Mucosa of stomach (tissue), 1 donor: ENCODE data around the gene RAB35.

Experiments
- H3K27me3 ChIP-seq: one replicate; pipeline ENCODE4 v1.7.0; 2013; ENCODE audit warnings: mild to moderate bottlenecking, low read length; ENCODE audit not compliant: control insufficient read depth, insufficient read depth
- H3K36me3 ChIP-seq: one replicate; pipeline ENCODE4 v1.7.0; 2013; ENCODE audit warnings: low read length; ENCODE audit not compliant: control insufficient read depth, insufficient read depth
- H3K4me1 ChIP-seq: one replicate; pipeline ENCODE4 v1.7.0; 2013; ENCODE audit warnings: mild to moderate bottlenecking, low read length; ENCODE audit not compliant: control insufficient read depth, insufficient read depth
- H3K4me3 ChIP-seq: one replicate; pipeline ENCODE4 v1.7.0; 2013; ENCODE audit warnings: low read length
- H3K9ac ChIP-seq: one replicate; pipeline ENCODE4 v1.7.0; 2013; ENCODE audit warnings: mild to moderate bottlenecking, low read length, moderate library complexity
- H3K9me3 ChIP-seq: one replicate; pipeline ENCODE4 v1.7.0; 2013; ENCODE audit warnings: mild to moderate bottlenecking, low read length, moderate library complexity; ENCODE audit not compliant: control insufficient read depth
- donor health status: Pancreatic carcinoma.

RAB35 gene

DNA sequence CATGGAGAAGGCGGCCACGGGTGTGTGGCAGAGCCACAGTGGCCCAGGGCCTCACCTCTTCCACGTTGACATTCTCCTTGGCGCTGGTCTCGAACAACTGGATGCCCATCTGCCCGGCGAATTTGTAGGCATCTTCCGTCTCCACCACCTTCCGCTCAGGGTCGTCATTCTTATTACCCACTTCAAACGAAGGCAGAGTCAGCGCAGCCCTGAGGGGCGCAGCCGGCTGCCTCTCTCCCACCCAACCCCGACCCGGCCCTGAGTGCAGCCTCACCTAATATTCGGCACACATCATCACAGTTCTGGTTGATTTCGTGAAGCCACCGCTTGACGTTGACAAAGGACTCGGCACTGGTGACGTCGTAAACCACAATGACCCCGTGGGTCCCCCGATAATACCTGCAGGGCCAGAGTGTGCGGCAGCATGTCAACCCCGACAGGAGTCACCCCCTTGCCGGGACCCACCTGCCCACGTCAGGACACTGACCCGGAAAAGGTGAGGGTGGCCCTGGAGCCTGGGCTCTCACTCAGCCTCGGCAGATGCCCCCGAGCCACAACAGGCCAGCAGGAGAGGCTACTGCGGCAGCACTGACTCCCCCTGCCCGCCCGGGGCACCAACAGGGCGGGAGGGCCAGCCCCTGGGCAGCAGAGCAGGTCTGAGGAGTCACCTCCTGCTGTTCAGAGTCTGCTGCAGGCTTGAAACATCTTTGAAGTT lies 17.6 kb downstream of the RAB35 start:
- H3K36me3 ChIP-seq, result peaks cover 46% of the 10 kb centered on the region
- no peak overlapping the region for H3K4me3 ChIP-seq
- peaks cover 17% of the 10 kb centered on the region for H3K4me1 ChIP-seq
- H3K9ac ChIP-seq, result no peak overlapping the region
- H3K27me3 ChIP-seq, result no peaks in the 10 kb centered on the region
- H3K9me3 ChIP-seq, result no peaks in the 10 kb centered on the region

DNA sequence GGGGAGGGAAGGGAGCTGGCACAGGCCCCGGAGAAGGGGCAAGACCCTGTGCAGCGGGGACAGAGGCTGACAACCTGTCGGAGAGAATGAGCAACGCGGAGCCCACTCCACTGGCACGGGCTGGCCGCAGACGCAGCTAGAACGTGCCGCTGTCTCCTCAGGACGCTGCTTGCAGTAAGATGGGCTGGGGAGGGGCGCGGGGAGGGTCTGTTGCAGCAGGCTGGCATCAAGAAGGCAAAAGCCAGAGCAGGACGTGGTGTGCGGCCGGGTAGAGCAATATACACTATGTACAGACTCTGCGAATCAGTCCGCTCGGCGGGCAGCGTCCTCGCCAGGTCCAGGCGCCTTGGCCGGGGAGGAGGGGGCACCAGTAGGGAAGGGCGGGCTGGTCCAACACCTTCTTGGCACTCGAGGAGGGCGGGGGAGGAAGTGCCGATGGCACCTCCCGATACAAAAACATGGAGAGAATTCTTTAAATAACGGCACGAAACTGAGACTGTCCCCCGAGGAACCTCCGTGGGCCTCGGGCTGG lies 19.8 kb downstream of the RAB35 start:
- Histone ChIP-seq H3K9me3 (no peaks in the 10 kb centered on the region), H3K36me3 (peaks cover 34% of the 10 kb centered on the region), H3K4me1 (peaks cover 11% of the 10 kb centered on the region), H3K9ac (no peak overlapping the region), H3K4me3 (no peak overlapping the region), H3K27me3 (no peaks in the 10 kb centered on the region)

DNA sequence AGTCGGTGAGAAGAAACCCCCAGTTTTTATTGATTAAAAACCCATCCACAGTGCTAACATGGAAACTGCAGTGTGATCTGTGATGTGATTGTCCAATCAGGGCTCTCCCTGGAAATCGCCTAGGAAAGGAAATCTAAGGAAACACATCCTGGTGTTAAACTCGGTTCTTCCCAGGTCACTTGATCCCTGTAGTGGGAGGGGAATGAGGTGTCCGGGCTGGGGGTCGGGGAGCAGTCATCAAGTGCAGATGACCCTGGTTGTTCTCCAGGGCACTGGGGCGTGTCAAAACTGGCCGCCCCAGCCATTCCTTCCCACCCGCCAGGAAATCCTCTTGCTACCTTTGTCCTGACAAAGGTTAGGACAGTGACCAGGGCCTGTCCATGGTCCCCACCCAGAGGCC lies 20.8 kb downstream of the RAB35 start:
- Histone ChIP-seq H3K9me3 (no peaks in the 10 kb centered on the region), H3K36me3 (peaks cover 34% of the 10 kb centered on the region), H3K4me1 (peaks cover under 1% of the 10 kb centered on the region), H3K9ac (no peak overlapping the region), H3K27me3 (no peaks in the 10 kb centered on the region), H3K4me3 (no peak overlapping the region)

DNA sequence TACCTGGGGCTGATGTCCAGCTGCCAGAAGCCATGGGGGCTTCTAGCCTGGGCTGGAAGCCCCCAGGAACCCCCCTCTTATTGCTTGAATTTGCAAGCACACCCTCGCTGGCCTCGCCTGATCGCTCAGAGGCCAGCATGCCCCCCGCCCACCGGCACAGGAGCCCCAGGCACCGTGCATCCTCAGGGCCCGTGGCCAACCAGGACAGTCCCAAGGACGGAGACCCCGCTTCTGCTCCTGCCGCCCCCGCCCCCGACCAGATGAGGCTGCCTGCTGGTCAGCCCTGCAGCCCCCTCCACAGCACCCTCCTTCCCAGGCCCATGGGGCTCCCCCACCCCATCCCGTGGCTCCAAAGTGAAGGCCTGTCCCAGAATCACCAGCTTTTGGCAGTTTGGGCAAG lies 21.2 kb downstream of the RAB35 start:
- Histone ChIP-seq H3K36me3 (peaks cover 34% of the 10 kb centered on the region), H3K4me3 (no peak overlapping the region), H3K27me3 (no peaks in the 10 kb centered on the region), H3K4me1 (no peaks in the 10 kb centered on the region), H3K9ac (no peak overlapping the region), H3K9me3 (no peaks in the 10 kb centered on the region)

DNA sequence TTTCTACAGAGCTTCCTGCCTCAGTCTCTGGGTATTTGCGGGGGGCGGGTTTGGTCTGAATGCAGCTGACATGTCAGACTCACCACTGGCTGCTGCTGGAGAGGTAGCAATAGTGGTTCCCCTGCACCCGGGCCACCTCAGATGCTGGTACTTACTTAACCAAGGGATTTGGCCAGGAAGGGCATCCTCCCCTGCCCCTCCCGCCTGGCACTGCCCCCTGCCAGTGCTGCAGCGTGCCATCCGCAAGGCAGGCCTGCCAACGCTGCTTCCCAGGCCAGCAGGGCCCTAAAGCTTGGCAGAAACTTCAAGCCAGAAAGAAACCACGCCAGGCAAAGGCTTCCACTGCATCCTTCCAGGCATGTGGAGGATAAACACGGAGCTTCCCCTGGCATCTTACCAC lies 22.1 kb downstream of the RAB35 start:
- Histone ChIP-seq H3K4me1 (no peaks in the 10 kb centered on the region), H3K9me3 (no peaks in the 10 kb centered on the region), H3K4me3 (no peak overlapping the region), H3K27me3 (no peaks in the 10 kb centered on the region), H3K36me3 (peaks cover 41% of the 10 kb centered on the region), H3K9ac (no peak overlapping the region)

DNA sequence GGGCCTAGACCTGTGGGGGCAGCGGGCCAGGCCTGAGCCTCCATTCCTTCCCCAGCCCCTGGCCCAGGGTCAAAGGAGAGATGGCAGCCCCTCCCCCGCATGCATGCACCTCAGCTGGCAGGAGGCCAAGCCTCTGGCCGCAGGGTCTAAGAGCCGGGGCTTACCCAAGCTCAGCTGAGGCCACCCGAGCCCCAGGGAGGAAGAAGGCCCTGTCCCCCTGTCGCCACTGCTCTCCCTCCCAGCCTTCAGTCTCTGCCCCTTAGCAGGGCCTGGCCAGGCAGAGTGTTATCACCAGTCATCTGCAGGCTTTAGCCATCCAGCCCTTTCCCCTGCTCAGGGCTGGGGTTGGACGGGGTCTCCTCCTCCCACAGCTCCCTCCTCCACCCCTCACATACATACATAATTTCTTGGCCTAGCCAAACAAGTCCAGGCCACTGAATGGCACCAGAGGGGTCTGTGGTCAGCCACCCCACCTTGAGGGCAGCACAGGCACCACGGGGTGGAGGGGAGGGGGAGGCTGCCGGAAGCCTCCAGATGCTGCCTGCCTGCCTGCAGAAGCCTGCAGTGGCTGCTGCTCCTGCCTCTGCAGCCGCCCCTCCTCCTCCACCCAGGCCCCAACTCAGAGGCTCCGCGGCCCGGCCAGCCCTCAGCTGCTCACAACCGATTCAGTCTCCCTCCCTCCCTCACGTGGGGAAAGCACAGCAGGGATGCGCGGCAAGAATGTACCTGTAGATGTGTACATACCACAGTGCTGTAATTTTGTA lies 22.8 kb downstream of the RAB35 start:
- no peak overlapping the region for H3K9ac ChIP-seq
- H3K4me1 ChIP-seq, result no peaks in the 10 kb centered on the region
- no peak overlapping the region for H3K4me3 ChIP-seq
- no peaks in the 10 kb centered on the region for H3K9me3 ChIP-seq
- H3K36me3 ChIP-seq, result peaks cover 38% of the 10 kb centered on the region
- no peaks in the 10 kb centered on the region for H3K27me3 ChIP-seq

DNA sequence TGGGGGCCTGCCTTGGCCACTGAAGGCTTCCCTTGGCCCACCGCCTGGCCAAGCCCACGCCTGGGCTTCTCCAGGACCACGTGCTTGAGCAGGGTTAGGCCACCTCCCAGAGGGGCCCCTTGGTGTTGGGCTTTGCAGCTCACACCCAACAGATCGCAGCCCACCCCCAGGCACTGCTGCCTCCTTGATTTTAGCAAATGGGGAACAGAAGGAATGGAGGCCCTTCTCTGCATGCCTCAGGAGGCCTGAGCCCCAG lies 23.3 kb downstream of the RAB35 start:
- H3K4me3 ChIP-seq, result no peak overlapping the region
- no peaks in the 10 kb centered on the region for H3K9me3 ChIP-seq
- H3K4me1 ChIP-seq, result no peaks in the 10 kb centered on the region
- no peak overlapping the region for H3K9ac ChIP-seq
- peaks cover 33% of the 10 kb centered on the region for H3K36me3 ChIP-seq
- no peaks in the 10 kb centered on the region for H3K27me3 ChIP-seq

DNA sequence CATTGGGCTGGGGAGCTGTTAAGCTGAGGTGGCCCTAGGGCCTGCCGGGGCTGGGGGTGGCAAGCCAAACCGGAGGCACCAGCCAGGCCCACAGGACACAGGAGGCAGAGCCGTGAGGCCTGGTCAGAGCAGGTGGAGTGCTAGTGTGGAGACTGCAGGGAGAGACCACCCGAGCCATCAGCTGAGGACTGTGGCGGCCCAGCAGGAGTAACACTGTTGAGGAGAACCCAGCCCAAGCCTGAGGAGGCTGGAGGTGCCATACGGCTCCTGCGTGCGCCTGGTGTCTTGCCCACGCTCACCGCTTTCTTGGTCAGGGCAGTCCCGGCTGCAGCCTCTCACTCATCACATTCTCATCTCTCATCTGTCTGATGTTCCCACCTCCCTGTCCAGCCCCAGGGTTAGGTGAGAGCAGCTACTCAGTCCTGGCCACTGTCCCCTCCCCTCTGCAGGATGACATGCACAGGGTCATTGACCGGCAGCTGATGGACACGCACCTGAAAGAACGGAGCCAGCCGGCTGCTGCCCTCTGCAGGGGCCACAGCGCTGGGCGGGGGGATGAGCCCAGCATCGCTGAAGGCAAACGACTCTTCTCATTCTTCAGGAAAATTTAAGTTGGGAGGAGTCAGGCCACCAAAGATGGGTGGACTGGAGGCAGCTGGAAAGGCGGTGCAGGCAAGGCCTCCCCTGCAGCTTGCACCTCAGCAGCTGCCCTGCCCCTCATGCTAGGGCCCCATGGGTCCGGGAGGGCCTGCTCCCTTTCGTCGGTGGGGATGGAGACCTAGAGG lies 23.8 kb downstream of the RAB35 start:
- Histone ChIP-seq H3K4me1 (no peaks in the 10 kb centered on the region), H3K4me3 (no peak overlapping the region), H3K9me3 (no peaks in the 10 kb centered on the region), H3K27me3 (no peaks in the 10 kb centered on the region), H3K9ac (no peak overlapping the region), H3K36me3 (peaks cover 31% of the 10 kb centered on the region)

DNA sequence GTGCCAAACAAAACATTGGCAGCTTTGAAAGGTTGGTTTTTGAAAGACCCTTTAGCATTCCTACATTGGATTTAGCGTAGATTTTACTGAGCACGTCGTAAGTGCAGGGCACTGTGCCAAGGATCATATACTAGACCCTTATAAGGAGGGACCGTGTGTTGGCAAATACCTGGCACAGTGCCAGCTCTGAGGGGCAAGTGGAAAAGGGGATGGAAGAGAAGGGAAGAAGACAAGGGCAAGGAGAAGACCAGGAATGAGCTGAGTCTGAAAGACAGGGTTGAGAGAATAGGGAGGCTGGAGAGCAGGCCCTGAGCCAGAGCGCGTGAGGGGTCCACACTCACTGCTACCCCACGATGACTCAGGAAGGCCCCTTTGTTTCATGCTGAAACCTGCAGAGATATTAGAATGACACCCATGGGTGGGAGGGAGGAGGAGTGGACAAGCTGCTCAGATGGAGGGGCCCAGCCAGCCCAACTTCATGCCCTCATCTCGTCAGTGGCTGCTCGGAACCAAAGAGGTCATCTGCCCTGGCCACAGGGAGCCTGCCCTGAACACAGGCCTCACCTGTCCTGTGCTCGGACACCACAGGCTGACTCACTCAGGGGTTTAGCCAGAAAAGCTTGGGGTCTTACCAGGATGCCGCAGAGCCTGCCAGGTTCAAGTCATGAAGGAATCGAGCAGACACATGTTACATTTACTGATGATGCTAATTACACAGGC lies 25.0 kb downstream of the RAB35 start:
- Histone ChIP-seq H3K4me3 (no peak overlapping the region), H3K4me1 (peaks cover 11% of the 10 kb centered on the region), H3K9me3 (no peaks in the 10 kb centered on the region), H3K9ac (no peak overlapping the region), H3K36me3 (peaks cover 20% of the 10 kb centered on the region), H3K27me3 (no peaks in the 10 kb centered on the region)

DNA sequence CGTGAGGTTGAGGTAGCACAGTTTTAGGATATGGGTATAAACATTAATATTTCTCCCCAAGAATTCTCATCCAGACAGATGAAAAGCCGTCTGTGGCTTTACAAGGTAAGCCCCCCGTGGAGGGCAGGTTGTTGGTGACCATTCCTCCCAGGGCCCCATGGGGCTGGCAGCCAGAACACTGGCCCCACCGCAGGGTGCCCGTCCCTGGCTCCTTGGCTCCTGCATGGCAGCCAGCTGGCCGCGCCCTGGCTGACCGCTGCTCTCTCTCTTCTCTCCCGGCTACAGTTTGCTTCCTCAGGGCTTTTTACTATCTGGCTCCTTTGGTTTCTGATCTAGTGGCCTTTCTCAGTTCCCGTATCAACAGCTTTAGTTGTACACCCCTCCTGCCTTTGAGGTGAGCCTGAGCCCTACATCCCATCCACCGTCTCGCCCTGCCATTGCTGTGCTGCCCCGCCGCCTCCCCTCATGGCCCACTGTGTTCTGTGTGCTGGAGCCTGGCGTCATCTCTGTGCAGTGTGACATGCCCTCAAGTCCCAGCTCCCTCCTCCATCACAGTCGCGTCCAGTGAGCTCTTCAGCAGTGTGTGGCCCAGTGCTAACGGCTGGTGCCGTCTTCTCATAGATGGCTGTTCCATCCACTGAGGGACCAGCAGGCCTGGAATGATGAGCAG lies 25.8 kb downstream of the RAB35 start:
- peaks cover 15% of the 10 kb centered on the region for H3K36me3 ChIP-seq

DNA sequence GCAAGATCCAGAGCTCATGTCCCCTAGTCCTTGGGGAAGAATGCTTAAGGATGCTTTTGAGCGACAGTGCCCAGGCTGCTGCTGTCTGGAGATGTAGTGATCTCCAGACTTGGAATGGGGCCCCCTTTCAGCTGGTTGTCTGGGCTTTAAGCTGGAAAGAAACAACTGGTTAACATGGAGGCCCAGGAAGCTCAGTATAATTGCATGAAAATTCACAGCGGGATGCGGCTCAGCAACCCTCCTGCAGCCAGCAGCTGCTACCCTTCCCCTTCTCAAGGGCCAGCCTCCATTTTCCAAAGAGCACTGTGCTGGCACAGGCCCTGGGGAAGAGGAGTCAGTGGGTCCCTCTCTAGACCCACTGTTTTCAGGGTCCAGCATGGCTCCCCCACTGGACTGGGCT lies 26.3 kb downstream of the RAB35 start:
- Histone ChIP-seq H3K4me1 (peaks cover 21% of the 10 kb centered on the region), H3K27me3 (no peaks in the 10 kb centered on the region), H3K36me3 (peaks cover 12% of the 10 kb centered on the region), H3K9ac (no peak overlapping the region), H3K9me3 (no peaks in the 10 kb centered on the region), H3K4me3 (no peak overlapping the region)

More for the DNA sequence above, 25.8 kb downstream of the RAB35 start:
- Histone ChIP-seq H3K9ac (no peak overlapping the region), H3K4me1 (peaks cover 19% of the 10 kb centered on the region), H3K27me3 (no peaks in the 10 kb centered on the region), H3K4me3 (no peak overlapping the region), H3K9me3 (no peaks in the 10 kb centered on the region)
